Measurements from ENCODE around the gene TMEM132E.

DNA sequence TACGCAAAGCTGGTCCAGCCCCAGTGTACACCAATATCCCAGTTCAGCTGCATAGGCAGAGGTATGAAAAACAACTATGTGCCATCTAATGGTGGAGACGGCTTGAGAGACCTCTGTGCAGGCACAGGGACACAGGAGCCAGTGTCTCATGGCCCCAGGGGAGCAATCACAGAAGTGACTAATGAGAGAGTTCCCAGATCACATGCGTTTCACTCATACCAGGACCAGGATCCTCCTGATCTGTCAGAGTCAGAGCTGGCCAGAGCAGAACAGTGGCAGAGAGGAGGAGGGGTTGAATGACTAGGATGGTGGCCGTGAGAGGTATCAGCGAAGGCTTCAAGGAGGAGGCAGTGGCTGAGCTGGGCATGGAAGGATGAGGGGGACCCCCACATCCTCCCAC lies 41.1 kb downstream of the TMEM132E start:
- TF ChIP-seq, protein P1, sequence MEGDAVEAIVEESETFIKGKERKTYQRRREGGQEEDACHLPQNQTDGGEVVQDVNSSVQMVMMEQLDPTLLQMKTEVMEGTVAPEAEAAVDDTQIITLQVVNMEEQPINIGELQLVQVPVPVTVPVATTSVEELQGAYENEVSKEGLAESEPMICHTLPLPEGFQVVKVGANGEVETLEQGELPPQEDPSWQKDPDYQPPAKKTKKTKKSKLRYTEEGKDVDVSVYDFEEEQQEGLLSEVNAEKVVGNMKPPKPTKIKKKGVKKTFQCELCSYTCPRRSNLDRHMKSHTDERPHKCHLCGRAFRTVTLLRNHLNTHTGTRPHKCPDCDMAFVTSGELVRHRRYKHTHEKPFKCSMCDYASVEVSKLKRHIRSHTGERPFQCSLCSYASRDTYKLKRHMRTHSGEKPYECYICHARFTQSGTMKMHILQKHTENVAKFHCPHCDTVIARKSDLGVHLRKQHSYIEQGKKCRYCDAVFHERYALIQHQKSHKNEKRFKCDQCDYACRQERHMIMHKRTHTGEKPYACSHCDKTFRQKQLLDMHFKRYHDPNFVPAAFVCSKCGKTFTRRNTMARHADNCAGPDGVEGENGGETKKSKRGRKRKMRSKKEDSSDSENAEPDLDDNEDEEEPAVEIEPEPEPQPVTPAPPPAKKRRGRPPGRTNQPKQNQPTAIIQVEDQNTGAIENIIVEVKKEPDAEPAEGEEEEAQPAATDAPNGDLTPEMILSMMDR (IDR thresholded peaks at IDR 0.05; ENCODE audit: borderline replicate concordance, extremely low read depth, low read length, poor library complexity, severe bottlenecking) = no peak
- TF ChIP-seq EZH2 (IDR thresholded peaks at IDR 0.05; ENCODE audit: borderline replicate concordance, low read depth, low read length, severe bottlenecking) = no peak
